ENCODE data around the gene FBRSL1. TPM values are rescaled to one million over a fixed set of nuclear protein-coding genes. Genes with fewer than 3 reads are reported as not detected.
A peak's percentile ranks its signal among the peaks of the same experiment; 100 is the strongest.
"Not testable (repeated sequence)": the region's sequence is repeated elsewhere in the genome, so short reads cannot be mapped to it uniquely, and the experiment has no call there.

The FBRSL1 gene
- total RNA-seq (2014; rRNA removed; shearing (Covaris generic)), result 12.6 and 22.5 TPM in 2 replicates

- DNase-seq (ENCODE audit: low spot score), result peak; percentile 55
Observed at GRCh38 chr12:132489602-132490266, at the start of gene FBRSL1. FBRSL1 (plus strand) TSS chr12:132490151.

- not testable (repeated sequence) for DNase-seq (ENCODE audit: low spot score)
Observed at GRCh38 chr12:132440420-132440819, 49.5 kb upstream of the FBRSL1 start.

GRCh38 chr12:132441871-132442863 lies 47.8 kb upstream of the FBRSL1 start:
- DNase-seq (ENCODE audit: low spot score), result no peak

- DNase-seq (ENCODE audit: low spot score), result no peak
Observed at GRCh38 chr12:132443091-132443490, 46.9 kb upstream of the FBRSL1 start.

- no peak for DNase-seq (ENCODE audit: low spot score)
Observed at GRCh38 chr12:132444283-132444682, 45.7 kb upstream of the FBRSL1 start.

GRCh38 chr12:132444957-132445883 lies 44.7 kb upstream of the FBRSL1 start:
- no peak for DNase-seq (ENCODE audit: low spot score)

- DNase-seq (ENCODE audit: low spot score), result peak; percentile 98
Observed at GRCh38 chr12:132445884-132446632, 43.9 kb upstream of the FBRSL1 start.

- DNase-seq (ENCODE audit: low spot score), result no peak
Observed at GRCh38 chr12:132446633-132447326, 43.2 kb upstream of the FBRSL1 start.

GRCh38 chr12:132447327-132447720 lies 42.6 kb upstream of the FBRSL1 start:
- DNase-seq (ENCODE audit: low spot score), result no peak

- DNase-seq (ENCODE audit: low spot score), result no peak
Observed at GRCh38 chr12:132447731-132448462, 42.1 kb upstream of the FBRSL1 start.

- no peak for DNase-seq (ENCODE audit: low spot score)
Observed at GRCh38 chr12:132448463-132448820, 41.5 kb upstream of the FBRSL1 start.

GRCh38 chr12:132449565-132450417 lies 40.2 kb upstream of the FBRSL1 start:
- DNase-seq (ENCODE audit: low spot score), result no peak

- DNase-seq (ENCODE audit: low spot score), result no peak
Observed at GRCh38 chr12:132450418-132451171, 39.4 kb upstream of the FBRSL1 start.

GRCh38 chr12:132451172-132451835 lies 38.6 kb upstream of the FBRSL1 start:
- DNase-seq (ENCODE audit: low spot score), result no peak

GRCh38 chr12:132451836-132452195 lies 38.1 kb upstream of the FBRSL1 start:
- no peak for DNase-seq (ENCODE audit: low spot score)

GRCh38 chr12:132452596-132453350 lies 37.2 kb upstream of the FBRSL1 start:
- DNase-seq (ENCODE audit: low spot score), result no peak

Measured in A172 (cell line).